HEK293 (cell line): ENCODE results near the gene CAPRIN1.

ENCODE experiments used
- GLIS2 ChIP-seq: fragments of 450-650 bp; formaldehyde crosslinking; IDR thresholded peaks from 2 replicates; pipeline ENCODE4 v1.5.1; 2016; ENCODE audit warnings: missing biosample characterization, missing genetic modification characterization
- PRDM10 ChIP-seq: fragments of 450-650 bp; formaldehyde crosslinking; IDR thresholded peaks from 2 replicates; pipeline ENCODE4 v1.5.1; 2016; ENCODE audit warnings: missing biosample characterization, missing genetic modification characterization
- SP2 ChIP-seq: fragments of 450-650 bp; formaldehyde crosslinking; IDR thresholded peaks from 2 replicates; pipeline ENCODE4 v1.5.1; 2016; ENCODE audit warnings: missing biosample characterization, missing genetic modification characterization
- SP3 ChIP-seq: fragments of 450-650 bp; formaldehyde crosslinking; IDR thresholded peaks from 2 replicates; pipeline ENCODE4 v1.5.1; 2016; ENCODE audit warnings: missing biosample characterization, missing genetic modification characterization
- ZBTB11 ChIP-seq: fragments of 450-650 bp; formaldehyde crosslinking; conservative IDR thresholded peaks from 2 replicates; pipeline ENCODE4 v1.5.1; 2016; ENCODE audit warnings: low read depth, missing biosample characterization, missing genetic modification characterization
- ZBTB17 ChIP-seq: fragments of 450-650 bp; formaldehyde crosslinking; IDR thresholded peaks from 2 replicates; pipeline ENCODE4 v1.5.1; 2016; ENCODE audit warnings: missing biosample characterization, missing genetic modification characterization
- ZEB2 ChIP-seq: fragments of 450-650 bp; formaldehyde crosslinking; IDR thresholded peaks from 2 replicates; pipeline ENCODE4 v1.5.1; 2016; ENCODE audit warnings: missing biosample characterization, missing genetic modification characterization
- ZFP41 ChIP-seq: fragments of 450-650 bp; formaldehyde crosslinking; IDR thresholded peaks from 2 replicates; pipeline ENCODE4 v1.5.1; 2016; ENCODE audit warnings: missing biosample characterization, missing genetic modification characterization, borderline replicate concordance
- ZIC2 ChIP-seq: fragments of 450-650 bp; formaldehyde crosslinking; IDR thresholded peaks from 2 replicates; pipeline ENCODE4 v1.5.1; 2016; ENCODE audit warnings: missing biosample characterization, missing genetic modification characterization
- ZNF10 ChIP-seq: fragments of 450-650 bp; formaldehyde crosslinking; IDR thresholded peaks from 2 replicates; pipeline ENCODE4 v1.5.1; 2017; ENCODE audit warnings: missing biosample characterization, missing genetic modification characterization
- ZNF138 ChIP-seq: fragments of 450-650 bp; formaldehyde crosslinking; IDR thresholded peaks from 2 replicates; pipeline ENCODE4 v1.5.1; 2016; ENCODE audit warnings: missing biosample characterization, missing genetic modification characterization, borderline replicate concordance
- ZNF140 ChIP-seq: fragments of 450-650 bp; formaldehyde crosslinking; IDR thresholded peaks from 2 replicates; pipeline ENCODE4 v1.5.1; 2016; ENCODE audit warnings: missing biosample characterization, missing genetic modification characterization
- ZNF223 ChIP-seq: fragments of 450-650 bp; formaldehyde crosslinking; IDR thresholded peaks from 2 replicates; pipeline ENCODE4 v1.5.1; 2016; ENCODE audit warnings: missing biosample characterization, missing genetic modification characterization
- ZNF23 ChIP-seq: fragments of 450-650 bp; formaldehyde crosslinking; IDR thresholded peaks from 2 replicates; pipeline ENCODE4 v1.5.1; 2016; ENCODE audit warnings: missing biosample characterization, missing genetic modification characterization, borderline replicate concordance
- ZNF341 ChIP-seq: fragments of 450-650 bp; formaldehyde crosslinking; IDR thresholded peaks from 2 replicates; pipeline ENCODE4; 2016; ENCODE audit warnings: low read depth, missing biosample characterization, missing genetic modification characterization
- ZNF404 ChIP-seq: fragments of 450-650 bp; formaldehyde crosslinking; IDR thresholded peaks from 2 replicates; pipeline ENCODE4 v1.5.1; 2017; ENCODE audit warnings: missing biosample characterization, missing genetic modification characterization
- ZNF423 ChIP-seq: fragments of 450-650 bp; formaldehyde crosslinking; IDR thresholded peaks from 2 replicates; pipeline ENCODE4 v1.5.1; 2016; ENCODE audit warnings: missing biosample characterization, missing genetic modification characterization
- ZNF48 ChIP-seq: fragments of 450-650 bp; formaldehyde crosslinking; IDR thresholded peaks from 2 replicates; pipeline ENCODE4 v1.5.1; 2016; ENCODE audit warnings: missing biosample characterization, missing genetic modification characterization
- ZNF510 ChIP-seq: fragments of 450-650 bp; formaldehyde crosslinking; IDR thresholded peaks from 2 replicates; pipeline ENCODE4 v1.5.1; 2018; ENCODE audit warnings: mild to moderate bottlenecking, missing genetic modification characterization, missing biosample characterization; ENCODE audit not compliant: insufficient replicate concordance
- ZNF514 ChIP-seq: fragments of 450-650 bp; formaldehyde crosslinking; IDR thresholded peaks from 2 replicates; pipeline ENCODE4 v1.5.1; 2016; ENCODE audit warnings: missing biosample characterization, missing genetic modification characterization
- ZNF560 ChIP-seq: fragments of 450-650 bp; formaldehyde crosslinking; IDR thresholded peaks from 2 replicates; pipeline ENCODE4 v1.5.1; 2017; ENCODE audit warnings: missing biosample characterization, missing genetic modification characterization, borderline replicate concordance
- ZNF561 ChIP-seq: fragments of 450-650 bp; IDR thresholded peaks from 2 replicates; pipeline ENCODE4 v1.5.1; 2018; ENCODE audit warnings: missing biosample characterization, missing genetic modification characterization, borderline replicate concordance
- ZNF585B ChIP-seq: fragments of 450-650 bp; formaldehyde crosslinking; IDR thresholded peaks from 2 replicates; pipeline ENCODE4 v1.5.1; 2016; ENCODE audit warnings: missing biosample characterization, missing genetic modification characterization
- ZNF596 ChIP-seq: fragments of 450-650 bp; IDR thresholded peaks from 2 replicates; pipeline ENCODE4 v1.5.0; 2018; ENCODE audit warnings: missing biosample characterization, mild to moderate bottlenecking, missing genetic modification characterization, moderate library complexity
- ZNF660 ChIP-seq: fragments of 450-650 bp; IDR thresholded peaks from 2 replicates; pipeline ENCODE4 v1.5.1; 2018; ENCODE audit warnings: missing biosample characterization, mild to moderate bottlenecking, missing genetic modification characterization
- ZNF777 ChIP-seq: fragments of 450-650 bp; formaldehyde crosslinking; IDR thresholded peaks from 2 replicates; pipeline ENCODE4 v1.5.1; 2017; ENCODE audit warnings: missing biosample characterization, missing genetic modification characterization, borderline replicate concordance
- ZNF830 ChIP-seq: fragments of 450-650 bp; IDR thresholded peaks from 2 replicates; pipeline ENCODE4 v1.5.0; 2018; ENCODE audit warnings: missing biosample characterization, missing genetic modification characterization, low read depth, mild to moderate bottlenecking, moderate library complexity
- ZNF843 ChIP-seq: fragments of 450-650 bp; formaldehyde crosslinking; IDR thresholded peaks from 2 replicates; pipeline ENCODE4 v1.5.1; 2016; ENCODE audit warnings: missing biosample characterization, missing genetic modification characterization
- ZSCAN5A ChIP-seq: fragments of 450-650 bp; formaldehyde crosslinking; IDR thresholded peaks from 2 replicates; pipeline ENCODE4 v1.5.1; 2016; ENCODE audit warnings: missing biosample characterization, missing genetic modification characterization
- TF ChIP-seq, protein P1 (sequence below): fragments of 450-650 bp; formaldehyde crosslinking; IDR thresholded peaks from 2 replicates; pipeline ENCODE4 v1.5.1; 2016; ENCODE audit warnings: missing biosample characterization, missing genetic modification characterization
- TF ChIP-seq, protein P2 (sequence below): IDR thresholded peaks from 2 replicates; pipeline ENCODE4 v1.6.1; 2011; ENCODE audit warnings: mild to moderate bottlenecking, low read depth, low read length, borderline replicate concordance

CAPRIN1 gene

GRCh38 chr11:34053161-34053686 lies 1.7 kb downstream of the CAPRIN1 start (continued):
- no peak for TF ChIP-seq ZNF223 (tag by site-specific recombination)
- TF ChIP-seq, protein P1, sequence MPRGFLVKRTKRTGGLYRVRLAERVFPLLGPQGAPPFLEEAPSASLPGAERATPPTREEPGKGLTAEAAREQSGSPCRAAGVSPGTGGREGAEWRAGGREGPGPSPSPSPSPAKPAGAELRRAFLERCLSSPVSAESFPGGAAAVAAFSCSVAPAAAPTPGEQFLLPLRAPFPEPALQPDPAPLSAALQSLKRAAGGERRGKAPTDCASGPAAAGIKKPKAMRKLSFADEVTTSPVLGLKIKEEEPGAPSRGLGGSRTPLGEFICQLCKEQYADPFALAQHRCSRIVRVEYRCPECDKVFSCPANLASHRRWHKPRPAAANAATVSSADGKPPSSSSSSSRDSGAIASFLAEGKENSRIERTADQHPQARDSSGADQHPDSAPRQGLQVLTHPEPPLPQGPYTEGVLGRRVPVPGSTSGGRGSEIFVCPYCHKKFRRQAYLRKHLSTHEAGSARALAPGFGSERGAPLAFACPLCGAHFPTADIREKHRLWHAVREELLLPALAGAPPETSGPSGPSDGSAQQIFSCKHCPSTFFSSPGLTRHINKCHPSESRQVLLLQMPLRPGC (tag by site-specific recombination) = no peak
- no peak for TF ChIP-seq ZFP41 (tag by site-specific recombination)
- no peak for TF ChIP-seq ZNF596 (tag by site-specific recombination)
- TF ChIP-seq ZNF404 (tag by site-specific recombination) = no peak
- TF ChIP-seq ZNF777 (tag by site-specific recombination) = no peak
- no peak for TF ChIP-seq ZNF830 (tag by site-specific recombination)
- TF ChIP-seq ZSCAN5A (tag by site-specific recombination) = no peak
- TF ChIP-seq ZBTB11 (tag by site-specific recombination) = peak; percentile 42; the same call in 1 of the 2 replicates
- no peak for TF ChIP-seq ZNF585B
- no peak for TF ChIP-seq ZNF48 (tag by site-specific recombination)
- TF ChIP-seq ZNF561 (tag by site-specific recombination) = no peak
- peak; percentile 60 for TF ChIP-seq GLIS2 (tag by site-specific recombination)
- peak; percentile 59 for TF ChIP-seq ZBTB17 (tag by site-specific recombination)
- TF ChIP-seq ZNF138 (tag by site-specific recombination) = no peak
- 0 out of 2 replicates have a peak, but pooled peaks have one; percentile 20 for TF ChIP-seq ZNF660 (tag by site-specific recombination)
- no peak for TF ChIP-seq ZNF843 (tag by site-specific recombination)
- no peak for TF ChIP-seq ZEB2
- no peak for TF ChIP-seq ZIC2
- no peak for TF ChIP-seq ZNF510 (tag by site-specific recombination)
- TF ChIP-seq ZNF423 (tag by site-specific recombination) = no peak
- TF ChIP-seq ZNF10 (tag by site-specific recombination) = no peak
- TF ChIP-seq ZNF514 (tag by site-specific recombination) = no peak
- peak; percentile 21; the same call in 1 of the 2 replicates for TF ChIP-seq SP3
- TF ChIP-seq ZNF140 (tag by site-specific recombination) = no peak
- TF ChIP-seq, protein P2, sequence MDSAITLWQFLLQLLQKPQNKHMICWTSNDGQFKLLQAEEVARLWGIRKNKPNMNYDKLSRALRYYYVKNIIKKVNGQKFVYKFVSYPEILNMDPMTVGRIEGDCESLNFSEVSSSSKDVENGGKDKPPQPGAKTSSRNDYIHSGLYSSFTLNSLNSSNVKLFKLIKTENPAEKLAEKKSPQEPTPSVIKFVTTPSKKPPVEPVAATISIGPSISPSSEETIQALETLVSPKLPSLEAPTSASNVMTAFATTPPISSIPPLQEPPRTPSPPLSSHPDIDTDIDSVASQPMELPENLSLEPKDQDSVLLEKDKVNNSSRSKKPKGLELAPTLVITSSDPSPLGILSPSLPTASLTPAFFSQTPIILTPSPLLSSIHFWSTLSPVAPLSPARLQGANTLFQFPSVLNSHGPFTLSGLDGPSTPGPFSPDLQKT = no peak
- TF ChIP-seq ZNF23 (tag by site-specific recombination) = no peak
- TF ChIP-seq PRDM10 (tag by site-specific recombination) = peak; percentile 90
- TF ChIP-seq SP2 = peak; percentile 43
- no peak for TF ChIP-seq ZNF560 (tag by site-specific recombination)
- no peak for TF ChIP-seq ZNF341 (tag by site-specific recombination)
